ENCODE measurements around the gene ZCCHC13. TPM values are rescaled to one million over a fixed set of nuclear protein-coding genes. Genes with fewer than 3 reads are reported as not detected.

The ZCCHC13 gene
- total and polyA plus RNA-seq, 4 donors: not detected

DNA sequence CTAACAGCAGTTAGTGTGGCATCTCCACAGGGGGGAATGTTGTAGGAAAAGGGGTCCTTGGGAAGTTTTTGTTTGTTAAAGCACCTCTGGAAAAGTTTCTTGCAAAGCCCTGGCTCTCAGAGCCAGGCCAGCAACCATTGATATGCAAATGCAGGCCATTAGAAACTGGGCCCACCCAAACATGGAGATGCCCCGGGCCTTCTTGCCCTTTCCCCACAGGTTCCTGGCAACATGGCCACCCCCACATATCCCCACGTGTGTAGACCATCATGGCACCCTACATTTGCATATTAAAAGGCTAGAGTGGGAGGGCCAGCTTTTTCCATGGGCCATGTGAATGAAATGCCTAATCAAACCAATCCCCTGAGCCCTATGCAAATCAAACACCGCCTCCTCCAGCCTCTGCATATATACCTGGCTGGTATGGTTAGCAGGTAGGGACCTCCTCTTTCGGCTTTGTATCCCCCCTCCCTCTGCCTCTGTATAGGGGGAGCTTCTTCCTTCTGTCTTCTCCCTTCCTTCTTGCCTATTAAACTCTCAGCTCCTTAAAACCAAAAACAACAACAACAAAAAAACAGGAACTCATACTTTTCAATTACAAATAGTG, 44.0 kb upstream of the ZCCHC13 start:
- H3K27ac ChIP-seq (ENCODE audit: low read depth in 1 of 2, low read length in 2 of 2): no peak overlapping the region
- DNase-seq (ENCODE audit: low spot score): no peak
- WGBS: 91% methylated on average over 4 of the region's 4 CpGs
- no peaks in the 10 kb centered on the region for H3K9me3 ChIP-seq (ENCODE audit: control insufficient read depth in 4 of 4, low read length in 3 of 4)
- H3K27me3 ChIP-seq (ENCODE audit: control insufficient read depth in 4 of 4, insufficient read depth in 4 of 4, low read length in 3 of 4): no peaks in the 10 kb centered on the region
- TF ChIP-seq RAD21 (IDR thresholded peaks at IDR 0.05) (no peak), RXRA (IDR thresholded peaks at IDR 0.05) (no peak), HNF4G (IDR thresholded peaks at IDR 0.05) (no peak), NR2F2 (IDR thresholded peaks at IDR 0.05) (no peak), SP1 (IDR thresholded peaks at IDR 0.05) (no peak), YY1 (IDR thresholded peaks at IDR 0.05) (no peak), TAF1 (conservative IDR thresholded peaks at IDR 0.05) (no peak), JUND (IDR thresholded peaks at IDR 0.05) (no peak), GABPA (IDR thresholded peaks at IDR 0.05 in 1 of 2, conservative IDR thresholded peaks at IDR 0.05 in 1 of 2) (no peak), HNF4A (conservative IDR thresholded peaks at IDR 0.05) (no peak), EGR1 (IDR thresholded peaks at IDR 0.05; ENCODE audit: low read depth in 2 of 2) (no peak), FOXA1 (IDR thresholded peaks at IDR 0.05) (no peak)
- TF ChIP-seq, protein P1, sequence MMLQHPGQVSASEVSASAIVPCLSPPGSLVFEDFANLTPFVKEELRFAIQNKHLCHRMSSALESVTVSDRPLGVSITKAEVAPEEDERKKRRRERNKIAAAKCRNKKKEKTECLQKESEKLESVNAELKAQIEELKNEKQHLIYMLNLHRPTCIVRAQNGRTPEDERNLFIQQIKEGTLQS (IDR thresholded peaks at IDR 0.05): no peak
- TF ChIP-seq, protein P2, sequence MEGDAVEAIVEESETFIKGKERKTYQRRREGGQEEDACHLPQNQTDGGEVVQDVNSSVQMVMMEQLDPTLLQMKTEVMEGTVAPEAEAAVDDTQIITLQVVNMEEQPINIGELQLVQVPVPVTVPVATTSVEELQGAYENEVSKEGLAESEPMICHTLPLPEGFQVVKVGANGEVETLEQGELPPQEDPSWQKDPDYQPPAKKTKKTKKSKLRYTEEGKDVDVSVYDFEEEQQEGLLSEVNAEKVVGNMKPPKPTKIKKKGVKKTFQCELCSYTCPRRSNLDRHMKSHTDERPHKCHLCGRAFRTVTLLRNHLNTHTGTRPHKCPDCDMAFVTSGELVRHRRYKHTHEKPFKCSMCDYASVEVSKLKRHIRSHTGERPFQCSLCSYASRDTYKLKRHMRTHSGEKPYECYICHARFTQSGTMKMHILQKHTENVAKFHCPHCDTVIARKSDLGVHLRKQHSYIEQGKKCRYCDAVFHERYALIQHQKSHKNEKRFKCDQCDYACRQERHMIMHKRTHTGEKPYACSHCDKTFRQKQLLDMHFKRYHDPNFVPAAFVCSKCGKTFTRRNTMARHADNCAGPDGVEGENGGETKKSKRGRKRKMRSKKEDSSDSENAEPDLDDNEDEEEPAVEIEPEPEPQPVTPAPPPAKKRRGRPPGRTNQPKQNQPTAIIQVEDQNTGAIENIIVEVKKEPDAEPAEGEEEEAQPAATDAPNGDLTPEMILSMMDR (IDR thresholded peaks at IDR 0.05; ENCODE audit: low read depth, low read length, missing input control): no peak
- TF ChIP-seq, protein P3, sequence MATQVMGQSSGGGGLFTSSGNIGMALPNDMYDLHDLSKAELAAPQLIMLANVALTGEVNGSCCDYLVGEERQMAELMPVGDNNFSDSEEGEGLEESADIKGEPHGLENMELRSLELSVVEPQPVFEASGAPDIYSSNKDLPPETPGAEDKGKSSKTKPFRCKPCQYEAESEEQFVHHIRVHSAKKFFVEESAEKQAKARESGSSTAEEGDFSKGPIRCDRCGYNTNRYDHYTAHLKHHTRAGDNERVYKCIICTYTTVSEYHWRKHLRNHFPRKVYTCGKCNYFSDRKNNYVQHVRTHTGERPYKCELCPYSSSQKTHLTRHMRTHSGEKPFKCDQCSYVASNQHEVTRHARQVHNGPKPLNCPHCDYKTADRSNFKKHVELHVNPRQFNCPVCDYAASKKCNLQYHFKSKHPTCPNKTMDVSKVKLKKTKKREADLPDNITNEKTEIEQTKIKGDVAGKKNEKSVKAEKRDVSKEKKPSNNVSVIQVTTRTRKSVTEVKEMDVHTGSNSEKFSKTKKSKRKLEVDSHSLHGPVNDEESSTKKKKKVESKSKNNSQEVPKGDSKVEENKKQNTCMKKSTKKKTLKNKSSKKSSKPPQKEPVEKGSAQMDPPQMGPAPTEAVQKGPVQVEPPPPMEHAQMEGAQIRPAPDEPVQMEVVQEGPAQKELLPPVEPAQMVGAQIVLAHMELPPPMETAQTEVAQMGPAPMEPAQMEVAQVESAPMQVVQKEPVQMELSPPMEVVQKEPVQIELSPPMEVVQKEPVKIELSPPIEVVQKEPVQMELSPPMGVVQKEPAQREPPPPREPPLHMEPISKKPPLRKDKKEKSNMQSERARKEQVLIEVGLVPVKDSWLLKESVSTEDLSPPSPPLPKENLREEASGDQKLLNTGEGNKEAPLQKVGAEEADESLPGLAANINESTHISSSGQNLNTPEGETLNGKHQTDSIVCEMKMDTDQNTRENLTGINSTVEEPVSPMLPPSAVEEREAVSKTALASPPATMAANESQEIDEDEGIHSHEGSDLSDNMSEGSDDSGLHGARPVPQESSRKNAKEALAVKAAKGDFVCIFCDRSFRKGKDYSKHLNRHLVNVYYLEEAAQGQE (IDR thresholded peaks at IDR 0.05): no peak
- TF ChIP-seq, protein P4, sequence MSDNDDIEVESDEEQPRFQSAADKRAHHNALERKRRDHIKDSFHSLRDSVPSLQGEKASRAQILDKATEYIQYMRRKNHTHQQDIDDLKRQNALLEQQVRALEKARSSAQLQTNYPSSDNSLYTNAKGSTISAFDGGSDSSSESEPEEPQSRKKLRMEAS (IDR thresholded peaks at IDR 0.05): no peak
- TF ChIP-seq, protein P5, sequence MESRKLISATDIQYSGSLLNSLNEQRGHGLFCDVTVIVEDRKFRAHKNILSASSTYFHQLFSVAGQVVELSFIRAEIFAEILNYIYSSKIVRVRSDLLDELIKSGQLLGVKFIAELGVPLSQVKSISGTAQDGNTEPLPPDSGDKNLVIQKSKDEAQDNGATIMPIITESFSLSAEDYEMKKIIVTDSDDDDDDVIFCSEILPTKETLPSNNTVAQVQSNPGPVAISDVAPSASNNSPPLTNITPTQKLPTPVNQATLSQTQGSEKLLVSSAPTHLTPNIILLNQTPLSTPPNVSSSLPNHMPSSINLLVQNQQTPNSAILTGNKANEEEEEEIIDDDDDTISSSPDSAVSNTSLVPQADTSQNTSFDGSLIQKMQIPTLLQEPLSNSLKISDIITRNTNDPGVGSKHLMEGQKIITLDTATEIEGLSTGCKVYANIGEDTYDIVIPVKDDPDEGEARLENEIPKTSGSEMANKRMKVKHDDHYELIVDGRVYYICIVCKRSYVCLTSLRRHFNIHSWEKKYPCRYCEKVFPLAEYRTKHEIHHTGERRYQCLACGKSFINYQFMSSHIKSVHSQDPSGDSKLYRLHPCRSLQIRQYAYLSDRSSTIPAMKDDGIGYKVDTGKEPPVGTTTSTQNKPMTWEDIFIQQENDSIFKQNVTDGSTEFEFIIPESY (IDR thresholded peaks at IDR 0.05): no peak
- H3K4me1 ChIP-seq (ENCODE audit: control insufficient read depth in 4 of 4, insufficient read depth in 4 of 4, low read length in 3 of 4): no peaks in the 10 kb centered on the region
- no peak overlapping the region for H3K4me3 ChIP-seq (ENCODE audit: low read depth in 1 of 3, low read length in 3 of 3)
- H3K9ac ChIP-seq (ENCODE audit: low read depth in 1 of 2, low read length in 2 of 2): no peak overlapping the region
- peaks cover 2 to 4% (median 2%) of the 10 kb centered on the region in 4 donors for H3K36me3 ChIP-seq (ENCODE audit: control insufficient read depth in 4 of 4, insufficient read depth in 3 of 4, low read depth in 1 of 4, low read length in 3 of 4)
